HG02763 (cell line): ENCODE results near the gene MTARC2.
A peak's percentile ranks its signal among the peaks of the same experiment; 100 is the strongest.

Source experiments
- ATAC-seq: cut with Tn5 transposase; IDR thresholded peaks from one replicate; pipeline ENCODE4 v1.9.1; 2021; ENCODE audit warnings: mild to moderate bottlenecking, moderate library complexity; ENCODE audit not compliant: unreplicated experiment

Gene MTARC2

DNA sequence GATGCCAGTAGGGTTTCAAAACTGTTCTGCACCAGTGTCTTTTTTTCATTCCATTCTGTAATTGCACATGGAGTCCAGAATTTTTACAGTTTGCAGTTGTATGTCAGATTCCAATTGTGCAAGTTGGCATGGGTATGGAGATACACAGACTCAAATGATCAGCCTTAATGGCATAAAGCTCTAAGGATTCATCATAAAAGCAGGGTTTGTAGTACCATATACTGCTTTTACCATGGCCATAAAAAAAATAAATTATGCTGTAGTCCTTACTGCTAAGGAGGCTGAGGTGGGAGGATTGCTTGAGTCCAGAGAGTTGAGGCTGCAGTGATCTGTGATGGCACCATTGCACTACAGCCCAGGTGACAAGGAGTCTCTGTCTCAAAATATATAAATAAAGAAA, 48.9 kb downstream of the MTARC2 start:
- ATAC-seq: no peak

DNA sequence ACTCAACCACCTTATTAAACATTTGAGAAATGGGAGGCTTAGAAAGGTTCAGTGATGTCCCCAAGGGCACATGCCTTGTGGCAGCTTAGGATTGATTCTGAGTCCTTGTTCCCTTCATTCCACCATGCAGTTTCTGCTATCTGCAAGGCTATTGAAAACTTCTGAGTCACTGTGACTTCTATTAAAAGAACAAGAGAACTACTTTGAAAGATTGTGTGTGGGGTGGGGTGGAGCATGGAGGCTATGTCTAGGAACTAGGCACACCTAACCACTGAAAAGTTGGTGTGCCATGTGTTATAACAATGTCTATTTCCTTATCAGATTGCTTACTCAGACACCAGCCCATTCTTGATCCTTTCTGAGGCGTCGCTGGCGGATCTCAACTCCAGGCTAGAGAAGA, 49.4 kb downstream of the MTARC2 start:
- ATAC-seq: no peak

DNA sequence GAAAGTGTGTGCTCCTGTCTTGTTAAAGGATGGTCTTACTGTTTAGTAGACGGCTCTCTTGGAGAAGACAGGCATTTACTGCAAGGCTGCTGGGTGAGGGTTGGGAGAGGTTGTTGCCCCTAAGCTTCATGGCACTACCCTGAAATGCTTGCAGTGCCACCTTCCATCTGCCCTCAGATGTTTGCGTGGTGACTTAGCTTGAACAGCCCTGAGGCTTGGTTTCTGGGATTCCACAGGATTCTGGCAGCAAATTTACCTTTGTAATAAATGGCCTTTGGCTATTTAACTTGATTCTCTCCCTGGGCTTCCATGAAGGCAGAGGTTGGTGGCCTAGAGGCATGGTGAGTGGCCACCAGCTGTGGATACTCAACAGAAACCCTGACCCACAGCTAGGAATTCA, 50.2 kb downstream of the MTARC2 start:
- no peak for ATAC-seq

DNA sequence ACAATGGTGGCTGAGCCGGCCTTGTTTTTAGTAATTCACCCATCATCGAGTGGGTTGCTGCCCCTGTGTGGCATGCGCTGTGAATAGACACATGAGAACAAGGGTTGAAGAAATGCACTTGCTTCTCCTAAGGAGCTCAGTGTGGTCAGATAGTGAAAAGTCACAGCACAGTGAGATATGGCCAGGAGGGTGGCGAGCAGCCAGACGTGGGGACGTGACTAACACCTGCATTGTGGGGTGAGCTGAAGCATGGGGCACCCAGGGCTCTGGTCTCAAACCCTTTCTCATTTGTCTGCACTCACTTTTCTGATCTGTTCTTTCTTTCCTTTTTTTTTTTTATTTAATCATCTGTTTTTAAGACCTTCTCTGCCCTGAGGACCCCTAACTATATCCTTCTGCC, 52.1 kb downstream of the MTARC2 start:
- no peak for ATAC-seq

DNA sequence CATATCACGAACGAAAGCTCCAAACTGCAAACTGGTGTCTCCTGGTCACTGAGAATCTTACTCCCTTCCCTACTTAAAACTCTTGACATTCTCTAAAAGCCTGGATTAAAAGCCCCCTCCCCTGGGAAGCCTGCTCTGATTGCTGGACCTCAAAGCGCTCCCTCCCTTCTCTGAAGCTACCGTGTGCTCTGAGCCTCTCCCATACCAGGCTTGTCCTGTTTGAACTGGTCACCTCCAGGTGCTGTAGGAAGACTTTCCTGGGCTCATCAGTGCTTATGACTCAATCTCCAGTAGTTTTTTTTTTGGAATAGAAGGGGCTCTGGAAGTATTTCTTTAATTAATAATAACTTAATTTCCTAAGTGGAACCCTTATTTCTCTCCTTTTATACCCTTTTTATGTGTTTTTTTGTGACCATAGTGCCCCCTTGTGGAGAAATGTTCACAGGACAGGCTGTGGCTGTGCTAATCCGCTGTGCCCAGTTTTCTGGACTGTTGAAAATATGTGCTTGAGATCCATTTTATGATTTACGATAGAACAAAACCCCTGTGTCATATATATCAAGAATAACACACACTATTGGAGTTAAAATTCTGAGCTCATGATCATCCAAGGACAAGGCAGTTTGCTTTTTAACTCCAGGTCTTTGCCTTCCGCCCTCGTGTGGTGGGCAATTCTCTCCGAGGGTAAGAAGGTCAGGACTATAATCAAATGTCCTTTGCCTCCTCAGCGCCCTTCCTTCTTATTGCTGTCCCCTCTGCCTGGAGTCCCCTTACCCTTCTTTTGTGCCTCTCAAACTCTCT, 55.5 kb downstream of the MTARC2 start:
- ATAC-seq: no peak

DNA sequence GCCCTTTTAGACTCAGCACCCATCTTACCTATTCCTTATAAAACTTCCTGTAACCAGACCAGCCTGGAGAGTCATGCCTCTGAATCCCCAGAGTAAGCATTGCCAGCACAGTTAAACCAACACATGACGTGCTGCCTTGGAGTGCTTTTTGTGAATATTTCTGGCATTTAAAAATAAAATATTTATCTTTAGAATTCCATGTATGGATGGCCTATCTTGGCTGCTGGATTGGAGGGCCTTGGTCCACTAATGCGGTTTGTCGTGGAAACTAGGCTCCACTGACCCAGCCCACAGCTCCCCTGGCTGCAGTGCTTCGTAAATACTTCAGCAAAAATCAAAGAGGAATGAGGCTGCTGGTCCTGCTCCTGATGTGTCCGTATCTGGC, 56.1 kb downstream of the MTARC2 start:
- ATAC-seq: no peak

DNA sequence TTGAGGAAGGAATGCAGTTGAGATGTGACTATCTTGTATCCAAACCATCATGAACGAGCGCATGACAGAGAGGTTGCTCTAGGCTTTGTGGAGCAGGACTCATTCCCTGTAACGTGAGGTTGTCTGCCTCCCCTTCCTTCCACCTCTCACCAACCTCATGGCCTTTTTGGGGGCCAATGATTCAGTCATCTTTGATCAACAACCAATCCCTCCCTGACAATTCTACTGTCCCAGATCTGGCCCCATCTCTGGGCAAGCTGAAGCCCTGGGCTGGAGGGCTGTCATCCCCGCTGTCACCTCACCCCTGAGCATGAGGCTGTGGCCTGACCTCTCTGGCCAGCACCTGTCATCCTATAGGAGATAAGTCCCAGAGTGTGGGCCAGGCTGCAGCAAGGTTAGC, 58.3 kb downstream of the MTARC2 start:
- no peak for ATAC-seq

DNA sequence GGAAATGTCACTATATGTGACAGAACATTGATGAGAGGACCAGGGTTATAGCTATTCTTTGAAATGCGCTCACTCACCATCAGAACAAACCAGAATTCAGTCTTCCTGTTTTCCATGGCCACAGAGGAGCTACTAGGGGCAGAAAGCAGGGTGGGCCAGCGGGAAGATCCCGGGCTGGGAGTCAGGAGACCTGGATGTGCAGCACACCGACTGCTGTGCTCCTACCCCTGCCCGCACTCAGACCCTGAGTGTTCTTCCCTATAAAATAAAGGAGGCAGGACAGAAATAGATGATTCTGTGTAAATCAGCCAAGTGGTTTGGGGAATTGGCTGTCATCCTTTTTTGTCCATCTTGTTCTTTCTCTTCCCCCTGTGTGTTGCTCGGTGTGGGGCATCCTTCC, 59.6 kb downstream of the MTARC2 start:
- no peak for ATAC-seq

DNA sequence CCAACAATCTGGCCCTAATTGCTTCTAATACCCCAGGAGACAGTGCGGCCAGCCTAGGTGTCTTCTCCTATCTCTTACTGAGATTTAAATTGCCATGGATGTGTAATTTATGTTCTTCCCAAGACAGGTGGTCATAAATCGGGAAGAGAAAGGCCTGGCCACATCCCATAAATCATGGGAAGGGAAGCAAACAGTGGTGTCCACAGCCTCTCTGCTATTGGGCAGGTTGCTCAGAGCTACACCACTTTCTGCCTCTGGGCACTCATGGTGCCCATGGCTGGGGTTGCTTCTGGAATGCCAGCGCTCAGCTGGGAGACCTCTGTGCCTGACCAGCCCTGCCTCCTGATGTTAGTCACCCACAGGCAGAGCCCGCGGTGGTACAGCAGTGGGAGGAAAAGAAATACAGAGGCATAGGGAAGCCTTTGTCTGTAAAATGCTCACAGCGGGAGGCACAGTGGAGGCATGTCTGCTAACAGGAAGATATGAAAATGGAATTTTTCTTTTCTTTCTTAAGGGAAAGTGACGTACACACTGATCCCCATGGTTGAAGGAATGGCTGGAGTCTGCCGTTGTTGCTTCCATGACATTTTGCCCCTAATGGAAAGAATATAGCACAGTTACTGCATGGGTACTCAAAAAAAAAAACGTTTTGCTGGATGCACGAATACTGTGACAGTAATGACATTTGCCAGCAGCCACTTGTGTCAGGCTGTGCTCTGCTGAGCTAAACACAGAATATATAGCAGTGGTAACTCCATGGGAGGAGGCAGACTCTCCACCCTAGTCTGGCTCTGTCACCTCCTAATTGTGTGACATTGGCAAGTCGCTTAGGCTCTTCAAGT, 60.4 kb downstream of the MTARC2 start:
- no peak for ATAC-seq

DNA sequence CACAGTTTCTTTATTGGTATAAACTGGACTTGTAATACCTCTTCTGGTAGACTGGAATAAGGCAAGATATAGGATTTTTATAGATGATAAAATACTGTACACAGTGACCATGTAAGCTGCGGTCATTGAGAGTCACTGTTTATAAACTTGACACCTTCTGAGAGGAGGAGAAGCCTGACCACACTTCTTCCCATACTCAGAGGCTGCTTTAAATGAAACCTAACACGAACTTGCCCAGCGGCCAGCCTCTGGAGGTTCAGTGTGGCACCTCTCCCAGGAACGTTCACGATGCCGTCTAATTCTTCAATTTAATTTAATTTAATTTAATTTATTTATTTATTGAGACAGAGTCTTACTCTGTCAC, 61.0 kb downstream of the MTARC2 start:
- no peak for ATAC-seq

DNA sequence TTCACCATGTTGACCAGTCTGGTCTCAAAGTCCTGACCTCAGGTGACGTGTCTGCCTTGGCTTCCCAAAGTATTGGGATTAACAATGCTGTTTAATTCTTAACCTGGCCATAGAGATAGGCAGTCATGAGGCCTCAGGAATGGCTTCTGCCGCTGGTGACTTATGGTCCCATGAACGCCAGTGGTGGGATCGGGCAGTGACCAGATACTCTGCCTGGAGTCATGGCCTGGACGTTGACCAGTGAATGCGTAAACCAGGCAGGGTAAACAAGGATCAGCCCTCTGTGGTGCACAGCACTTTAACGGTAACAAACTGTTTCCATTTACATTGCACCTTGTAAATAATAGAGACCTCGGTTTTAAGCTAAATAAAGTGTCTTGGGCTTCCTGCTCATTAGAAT, 61.6 kb downstream of the MTARC2 start:
- no peak for ATAC-seq

DNA sequence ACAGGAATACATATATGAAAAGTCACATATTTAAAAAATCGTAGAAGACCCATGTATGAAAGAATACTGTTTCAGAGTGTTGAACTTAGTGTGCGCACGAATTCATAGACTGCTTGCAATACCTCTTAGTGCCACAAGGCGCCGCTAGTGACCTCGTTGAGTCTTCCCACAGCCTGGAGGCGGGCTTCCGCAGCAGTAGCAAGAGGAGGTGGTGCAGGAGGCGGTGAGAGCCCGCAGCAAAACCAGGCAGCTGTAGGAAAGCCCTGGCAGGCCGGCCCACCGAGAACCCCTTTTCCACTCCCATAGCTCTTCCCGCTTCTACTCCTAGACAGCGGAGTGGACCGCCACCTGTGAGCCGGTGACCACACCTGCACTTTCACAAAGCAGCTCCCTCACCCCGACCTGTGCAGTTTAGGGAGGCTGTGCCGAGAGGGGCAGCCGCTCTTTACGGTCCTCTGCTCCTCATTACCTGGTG, 62.1 kb downstream of the MTARC2 start:
- ATAC-seq: peak; percentile 82

DNA sequence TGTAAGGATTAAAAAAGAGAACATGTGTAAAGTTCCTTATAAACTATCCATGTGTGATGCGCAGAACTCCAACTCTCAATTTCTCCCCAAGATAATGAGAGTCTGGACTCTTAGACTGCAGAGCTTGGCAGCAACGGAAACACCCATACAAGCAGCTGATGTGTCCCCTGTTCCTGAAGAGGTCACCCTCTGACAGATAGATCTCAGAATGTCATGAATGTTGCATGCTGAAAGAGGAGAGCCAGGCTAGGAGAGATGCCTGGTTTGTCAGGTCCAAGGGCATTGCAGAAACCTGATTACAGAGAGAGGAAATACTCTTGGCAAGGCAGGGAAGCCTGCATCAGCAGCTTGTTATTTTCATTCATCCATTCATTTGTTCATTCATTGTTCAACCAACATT, 62.8 kb downstream of the MTARC2 start:
- ATAC-seq: no peak

DNA sequence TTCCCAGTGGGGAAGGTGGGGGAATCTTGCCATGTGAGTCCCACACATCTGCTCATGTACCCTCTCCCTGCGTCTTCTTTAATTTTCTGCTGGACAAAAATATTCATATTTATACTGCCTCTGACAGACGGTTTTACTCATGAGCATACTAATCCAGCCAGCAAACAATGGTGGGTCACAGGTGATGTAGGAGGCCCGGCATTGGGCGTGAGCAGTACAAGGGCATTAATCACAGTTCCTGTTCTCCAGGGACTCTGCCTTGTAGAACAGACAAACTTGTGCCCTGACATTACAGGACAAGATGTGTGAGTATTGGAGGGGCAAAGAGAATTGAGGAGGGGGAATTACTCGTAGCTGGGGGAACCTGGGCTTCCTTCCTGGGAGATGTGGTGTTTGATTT, 63.6 kb downstream of the MTARC2 start:
- no peak for ATAC-seq

DNA sequence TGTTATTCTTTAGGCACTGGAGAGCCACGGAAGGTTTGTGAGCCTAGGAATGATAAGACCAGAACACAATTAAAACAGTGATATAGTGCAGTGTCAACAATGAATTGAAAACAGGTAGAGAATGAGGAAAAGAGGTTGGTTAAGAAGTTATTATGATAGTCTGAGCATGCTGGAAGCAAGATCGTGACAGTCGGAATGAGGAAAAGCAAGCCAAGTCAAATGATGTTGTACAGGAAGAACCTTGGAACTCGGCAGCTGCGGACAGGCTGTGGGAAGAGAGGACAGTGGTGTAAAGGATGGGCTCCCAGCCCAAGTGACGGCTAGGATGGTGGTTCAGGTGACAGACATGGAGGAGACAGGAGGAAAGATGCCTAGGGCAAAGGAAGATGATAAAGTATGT, 64.2 kb downstream of the MTARC2 start:
- no peak for ATAC-seq

DNA sequence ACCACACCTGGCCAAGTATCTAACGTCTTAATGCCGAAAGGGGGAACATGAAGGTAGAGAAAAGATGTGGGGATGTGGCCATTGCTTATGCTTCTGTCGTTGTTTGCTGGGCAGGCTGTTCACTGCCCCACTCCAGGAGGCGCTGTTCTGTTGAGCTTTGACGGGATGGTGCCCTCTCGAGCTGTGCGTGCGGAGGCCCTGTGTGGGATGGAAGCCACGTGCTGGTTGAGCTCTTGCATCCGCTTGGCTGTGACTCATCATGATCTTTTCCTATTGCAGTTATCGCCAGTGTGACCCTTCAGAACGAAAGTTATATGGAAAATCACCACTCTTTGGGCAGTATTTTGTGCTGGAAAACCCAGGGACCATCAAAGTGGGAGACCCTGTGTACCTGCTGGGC, 64.9 kb downstream of the MTARC2 start:
- ATAC-seq: no peak

DNA sequence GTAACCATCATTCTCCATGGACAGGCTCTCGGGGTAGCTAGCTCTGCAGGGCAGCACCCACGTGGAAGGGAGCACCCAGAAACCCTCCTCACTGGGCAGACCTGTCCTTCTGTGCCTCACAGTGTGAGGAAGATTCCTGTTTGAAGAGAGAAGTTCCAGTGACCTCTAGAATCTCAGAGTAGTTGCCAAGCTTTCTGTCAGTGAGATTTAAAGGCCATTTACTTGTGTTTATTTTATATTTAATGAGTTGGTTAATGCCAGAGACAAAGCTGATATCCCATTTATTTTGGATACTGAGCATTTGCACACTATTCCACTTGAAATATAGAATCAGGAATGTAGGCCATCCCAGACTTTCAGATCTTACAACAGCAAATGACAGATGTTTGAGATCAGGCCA, 67.3 kb downstream of the MTARC2 start:
- ATAC-seq: no peak

DNA sequence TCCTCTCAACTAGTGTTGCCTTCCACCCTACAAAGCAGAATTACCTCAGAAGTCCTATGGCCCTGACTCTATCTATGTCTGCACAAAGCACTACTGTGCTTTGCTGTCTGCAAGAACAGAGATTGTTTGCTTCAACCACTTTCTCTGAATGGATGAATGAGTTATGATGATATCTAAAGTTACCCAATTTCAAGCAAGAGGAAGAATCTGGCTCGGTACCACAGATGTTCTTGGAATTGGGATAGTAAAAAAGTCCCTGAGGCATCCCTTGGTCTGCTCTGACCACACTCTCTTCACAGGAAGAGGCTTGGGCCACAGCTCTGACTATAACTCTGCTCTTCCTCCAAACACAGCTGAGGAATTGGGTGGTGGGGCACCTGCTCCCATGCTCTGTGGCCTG, 69.8 kb downstream of the MTARC2 start:
- no peak for ATAC-seq

DNA sequence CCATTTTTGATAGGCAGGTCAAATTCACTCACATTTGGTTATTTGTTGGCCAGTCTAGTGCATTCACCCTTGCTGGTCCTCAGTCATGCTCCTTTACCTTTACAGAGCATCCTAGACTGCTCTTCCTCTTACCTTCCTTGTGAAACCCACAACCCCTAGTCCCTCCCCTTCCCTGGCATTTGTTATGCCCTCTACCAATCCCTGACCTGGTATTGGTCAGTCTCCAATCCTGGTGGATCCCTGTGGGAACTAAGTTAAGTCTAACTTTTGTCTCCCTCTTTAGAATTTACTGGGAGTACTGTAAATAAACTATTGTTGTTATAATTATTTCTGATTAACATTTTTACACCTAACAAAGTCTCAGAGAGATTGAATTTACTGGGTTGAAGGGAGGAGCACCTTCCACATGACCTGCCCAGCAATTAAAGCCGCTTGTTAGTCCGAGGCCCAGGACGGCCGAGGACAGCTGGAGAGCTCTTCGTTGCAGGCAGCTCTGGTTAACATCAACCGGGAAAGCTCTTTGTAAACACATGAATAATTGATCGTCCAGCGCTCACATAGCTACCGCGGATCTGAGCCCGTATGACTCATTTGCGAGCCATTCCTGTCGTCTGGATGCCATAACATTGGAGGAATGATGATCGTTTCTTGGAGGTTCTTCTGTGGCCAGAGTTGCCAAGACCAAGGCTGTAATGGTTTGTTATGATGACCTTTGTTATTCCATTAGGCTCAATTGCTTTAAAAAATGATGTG, 70.5 kb downstream of the MTARC2 start:
- no peak for ATAC-seq

DNA sequence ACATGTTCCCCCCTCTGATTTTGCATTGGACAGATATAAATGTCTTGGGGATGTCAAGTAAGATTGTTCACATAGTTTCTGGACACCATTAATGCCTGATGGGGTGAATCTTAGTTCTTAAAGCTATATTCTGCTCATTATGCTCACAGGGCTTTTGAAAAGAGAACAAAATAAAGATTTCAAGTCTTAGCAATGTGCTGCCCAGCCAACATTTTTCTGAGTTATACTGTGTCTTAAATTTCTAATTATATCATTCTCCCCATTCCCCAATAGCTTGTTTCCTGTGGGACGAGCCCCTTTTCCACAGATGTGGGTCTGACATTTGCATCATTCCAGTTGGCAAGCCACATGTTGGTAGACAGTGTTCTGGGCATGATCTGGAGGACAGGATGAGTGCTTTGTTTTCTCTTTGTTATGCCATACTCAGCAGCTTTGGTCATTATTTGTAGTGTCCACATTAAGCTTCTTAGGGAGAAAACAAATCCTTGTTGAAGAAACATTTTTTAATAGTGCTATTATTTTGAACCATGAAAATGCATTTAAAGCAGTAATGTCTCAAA, 71.4 kb downstream of the MTARC2 start:
- ATAC-seq: no peak
